GM12878 (cell line): ENCODE results near the gene MRPL34. TPM values are rescaled to one million over a fixed set of nuclear protein-coding genes. Genes with fewer than 3 reads are reported as not detected.

Source experiments
- ATAC-seq: fragments of 200-7000 bp; cut with Tn5 transposase; 3 replicates; pipeline ENCODE4 v1.9.1; 2020; ENCODE audit warnings: mild to moderate bottlenecking, moderate library complexity
- BruUV-seq: library from RNA; stranded (reverse); fragments of 400-500 nt; replicated peaks from 2 replicates; lab custom pipeline; 2021; lab: Mats Ljungman, UMichigan
- CTCF ChIA-PET: fragments of 300-600 bp; sonication (Branson Sonifier 250); formaldehyde crosslinking; extraction: SDS; loops from one replicate; lab custom pipeline; 2021; ENCODE audit warnings: inconsistent platforms; lab: Yijun Ruan, JAX
- POLR2A ChIA-PET: fragments of 350-600 bp; formaldehyde crosslinking; extraction: SDS; loops from one replicate; lab custom pipeline; 2021; ENCODE audit warnings: inconsistent platforms; lab: Charles Lee
- RAD21 ChIA-PET: fragments of 300-600 bp; sonication (Branson Sonifier 250); formaldehyde crosslinking; loops from one replicate; lab custom pipeline; 2023; ENCODE audit warnings: antibody characterized with exemption; ENCODE audit not compliant: unreplicated experiment; lab: Charles Lee
- SMC1A ChIA-PET: fragments of 300-600 bp; sonication (Branson Sonifier 250); formaldehyde crosslinking; loops from one replicate; lab custom pipeline; 2023; ENCODE audit not compliant: unreplicated experiment, uncharacterized antibody; lab: Charles Lee
- DNase-seq: peaks from one replicate; pipeline ENCODE4 v3.0.0-alpha.2; 2011; ENCODE audit warnings: low read depth, low spot score
- FAIRE-seq: peaks from 3 replicates; lab custom pipeline; 2011; peaks lifted over from hg19 to GRCh38; lab: Jason Lieb, UNC
- H2AFZ ChIP-seq: 2 replicates; pipeline ENCODE4 v1.6.0; 2011; ENCODE audit warnings: low read depth, low read length, control low read depth; ENCODE audit not compliant: control insufficient read depth
- H3K27ac ChIP-seq: 2 replicates; pipeline ENCODE4 v1.5.1; 2011; ENCODE audit warnings: control low read depth; ENCODE audit not compliant: control insufficient read depth, insufficient read depth
- H3K27me3 ChIP-seq, 2 experiments: replicated peaks in 1 of 2; 2 replicates each; pipeline versions ENCODE4 v1.6.0 to v1.6.1; 2011; ENCODE audit warnings: low read length in 1 of 2; ENCODE audit not compliant: control insufficient read depth in 2 of 2, insufficient read depth in 2 of 2
- H3K36me3 ChIP-seq, 2 experiments: 2 replicates each; pipeline ENCODE4 v1.5.1; 2011; ENCODE audit warnings: low read length in 1 of 2; ENCODE audit not compliant: control insufficient read depth in 2 of 2, insufficient read depth in 2 of 2
- H3K4me1 ChIP-seq: 2 replicates; pipeline ENCODE4 v1.6.1; 2011; ENCODE audit warnings: mild to moderate bottlenecking, low read length, moderate library complexity, mixed read lengths; ENCODE audit not compliant: control insufficient read depth, insufficient read depth
- H3K4me2 ChIP-seq: 2 replicates; pipeline ENCODE4 v1.6.0; 2011; ENCODE audit warnings: control low read depth; ENCODE audit not compliant: control insufficient read depth, insufficient read depth
- H3K4me3 ChIP-seq: fragments of 200-600 bp; sonication (generic); 2 replicates; pipeline ENCODE4 v1.5.1; 2016
- H3K79me2 ChIP-seq: 2 replicates; pipeline ENCODE4 v1.6.0; 2011; ENCODE audit warnings: low read length; ENCODE audit not compliant: control insufficient read depth, insufficient read depth
- H3K9ac ChIP-seq: 2 replicates; pipeline ENCODE4 v1.8.0; 2011; ENCODE audit warnings: low read length, control low read depth, mixed read lengths; ENCODE audit not compliant: control insufficient read depth, insufficient read depth
- H3K9me3 ChIP-seq: replicated peaks from 3 replicates; pipeline ENCODE4 v1.5.1; 2011; ENCODE audit warnings: mild to moderate bottlenecking, low read length; ENCODE audit not compliant: control insufficient read depth, insufficient read depth
- H4K20me1 ChIP-seq: 2 replicates; pipeline ENCODE4 v1.6.0; 2011; ENCODE audit not compliant: control insufficient read depth, insufficient read depth
- ATF7 ChIP-seq: fragments of 450-650 bp; IDR thresholded peaks from 2 replicates; pipeline ENCODE4 v1.6.1; 2016; ENCODE audit warnings: low read depth, mild to moderate bottlenecking
- CHD2 ChIP-seq: IDR thresholded peaks from 2 replicates; pipeline ENCODE4 v1.6.1; 2011; ENCODE audit warnings: low read depth, low read length, improper control_type of control experiment, borderline replicate concordance
- FOS ChIP-seq: IDR thresholded peaks from 3 replicates; pipeline ENCODE4 v1.6.1; 2011; ENCODE audit warnings: borderline replicate concordance; ENCODE audit not compliant: insufficient read length; ENCODE audit errors: extremely low read depth
- HDAC6 ChIP-seq: fragments of 200-600 bp; sonication (generic); IDR thresholded peaks from one replicate; pipeline ENCODE4 v1.8.0; 2017; ENCODE audit warnings: antibody characterized with exemption; ENCODE audit not compliant: unreplicated experiment
- NFYA ChIP-seq: IDR thresholded peaks from 2 replicates; pipeline ENCODE4 v1.6.1; 2011; ENCODE audit warnings: low read depth, mild to moderate bottlenecking, low read length, improper control_type of control experiment, borderline replicate concordance
- NFYB ChIP-seq: IDR thresholded peaks from 2 replicates; pipeline ENCODE4 v1.6.1; 2011; ENCODE audit warnings: low read depth, mild to moderate bottlenecking, low read length, improper control_type of control experiment, moderate library complexity; ENCODE audit not compliant: insufficient read depth
- NR2F1 ChIP-seq: fragments of 450-650 bp; conservative IDR thresholded peaks from 2 replicates; pipeline ENCODE4 v1.6.1; 2017; ENCODE audit warnings: mild to moderate bottlenecking
- PAX5 ChIP-seq: IDR thresholded peaks from 2 replicates; pipeline ENCODE4 v1.6.1; 2011; ENCODE audit warnings: low read depth, low read length, borderline replicate concordance
- PAX8 ChIP-seq: fragments of 450-650 bp; IDR thresholded peaks from 2 replicates; pipeline ENCODE4 v1.6.1; 2017; ENCODE audit warnings: mild to moderate bottlenecking, moderate library complexity
- RAD21 ChIP-seq: IDR thresholded peaks from 2 replicates; pipeline ENCODE4 v1.6.1; 2011; ENCODE audit warnings: mild to moderate bottlenecking, low read depth, low read length, moderate library complexity; ENCODE audit not compliant: insufficient read depth
- RAD51 ChIP-seq: fragments of 450-650 bp; IDR thresholded peaks from 2 replicates; pipeline ENCODE4 v1.6.1; 2016; ENCODE audit warnings: moderate library complexity, mild to moderate bottlenecking, inconsistent platforms
- RB1 ChIP-seq: fragments of 450-650 bp; formaldehyde crosslinking; IDR thresholded peaks from 2 replicates; pipeline ENCODE4 v1.6.1; 2017; ENCODE audit warnings: mild to moderate bottlenecking, borderline replicate concordance
- RUNX3 ChIP-seq: IDR thresholded peaks from 2 replicates; pipeline ENCODE4 v1.6.1; 2012; ENCODE audit warnings: low read length, inconsistent platforms
- SMC3 ChIP-seq: IDR thresholded peaks from 2 replicates; pipeline ENCODE4 v1.6.1; 2011; ENCODE audit warnings: low read length, improper control_type of control experiment, borderline replicate concordance
- SP1 ChIP-seq: IDR thresholded peaks from one replicate; pipeline ENCODE4 v1.6.1; 2011; ENCODE audit warnings: low read depth, low read length
- SPI1 ChIP-seq: IDR thresholded peaks from 2 replicates; pipeline ENCODE4 v1.6.1; 2011; ENCODE audit warnings: low read depth, mild to moderate bottlenecking, low read length, moderate library complexity, borderline replicate concordance; ENCODE audit not compliant: insufficient read depth
- YY1 ChIP-seq: IDR thresholded peaks from 2 replicates; pipeline ENCODE4 v1.6.1; 2011; ENCODE audit warnings: low read depth, mild to moderate bottlenecking, low read length
- ZNF24 ChIP-seq: fragments of 450-650 bp; IDR thresholded peaks from 2 replicates; pipeline ENCODE4 v1.6.1; 2017; ENCODE audit warnings: antibody characterized with exemption, mild to moderate bottlenecking
- ZNF384 ChIP-seq: IDR thresholded peaks from 2 replicates; pipeline ENCODE4 v1.6.1; 2012; ENCODE audit warnings: low read depth, mild to moderate bottlenecking, low read length, improper control_type of control experiment, borderline replicate concordance
- WGBS: methylation state at CpG from one replicate; pipeline ENCODE4 v1.1.6; 2016; ENCODE audit warnings: low lambda C conversion rate; ENCODE audit not compliant: insufficient replicate concordance, insufficient coverage; ENCODE audit errors: missing lambda C conversion rate; 5-methylcytosine and 5-hydroxymethylcytosine counted together
- in situ Hi-C: fragments of 300-500 bp; cut with MboI; formaldehyde crosslinking; loops from 9 replicates; pipeline ENCODE4 v1.14.3; 2018; ENCODE audit warnings: mixed read lengths
- intact Hi-C: fragments of 100-400 bp; cut with micrococcal nuclease; formaldehyde crosslinking; loops from one replicate; pipeline ENCODE4 v1.14.2; 2022; ENCODE audit not compliant: unreplicated experiment
- polyA plus RNA-seq, 11 experiments: library from polyadenylated mRNA; depleted of rRNA in 4 of 11; unstranded in 6 of 11; stranded (reverse) in 5 of 11; fragments of >200 nt; fragmentation: Nextera tagmentation in 4 of 11; fragmentation: Illumina TruSeq in 1 of 11; extraction: Ambion mirVana in 4 of 11; extraction: Trizol in 1 of 11; gene quantifications; 1 replicate in 1 of 11; 2 replicates in 10 of 11; pipeline versions ENCODE4 v1.2.1 to v1.2.3, GENCODE V29; 2011 to 2016; ENCODE audit warnings: inconsistent platforms in 2 of 11, missing spikeins in 2 of 11, low read depth in 1 of 11
- total RNA-seq, 4 experiments: library from RNA; depleted of rRNA in 3 of 4; stranded (reverse); fragments of >200 nt in 3 of 4; fragmentation: Illumina TruSeq in 1 of 4; extraction: Trizol in 1 of 4; gene quantifications; 2 replicates each; pipeline versions ENCODE4 v1.2.1 to v1.2.3, GENCODE V29; 2013 to 2021
- TF ChIP-seq, protein P1 (sequence below): IDR thresholded peaks from 2 replicates; pipeline ENCODE4 v1.6.1; 2012; ENCODE audit warnings: low read length, inconsistent platforms
- TF ChIP-seq, protein P2 (sequence below): fragments of 450-650 bp; IDR thresholded peaks from 2 replicates; pipeline ENCODE4 v1.6.1; 2018; ENCODE audit warnings: mild to moderate bottlenecking, low read depth, moderate library complexity; ENCODE audit not compliant: partially characterized antibody

The MRPL34 gene
- total and polyA plus RNA-seq, 10 of the 15 experiments (the other 5 are each of a cell fraction or from before 2014, with no cell fraction given) = 8.6 to 198 (median 78.6) TPM

DNA sequence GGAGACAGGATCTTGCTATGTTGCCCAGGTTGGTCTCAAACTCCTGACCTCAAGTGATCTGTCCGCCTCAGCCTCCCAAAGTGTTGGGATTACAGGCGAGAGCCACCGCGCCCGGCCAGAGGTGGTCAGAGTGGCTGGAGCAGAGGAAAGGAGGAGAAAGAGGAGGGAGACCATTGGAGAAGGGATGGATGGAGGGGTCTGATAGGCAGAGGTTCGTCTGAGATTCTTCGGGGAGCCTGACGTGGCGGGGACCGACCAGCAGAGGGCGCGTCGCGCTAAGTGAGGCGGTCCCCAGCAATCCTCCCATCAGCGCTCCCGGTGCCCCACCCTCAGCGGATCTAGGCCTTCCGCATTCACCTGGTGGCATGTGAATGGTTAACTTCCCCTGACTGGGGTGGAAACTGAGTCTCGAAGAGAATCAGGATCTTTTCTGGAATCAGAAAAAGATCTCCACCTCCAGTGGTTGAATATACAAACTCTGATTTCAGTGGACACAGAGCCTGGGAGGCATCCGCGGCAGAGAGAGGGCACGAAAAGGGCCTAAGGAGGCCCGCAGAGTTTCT lies 40.5 kb downstream of the MRPL34 start:
- intact Hi-C loops (loop anchor here (1.0 kb wide), 2 partner anchors 40 to 120 kb away; no protein-coding TSS in a partner anchor), in situ Hi-C loops (loop anchor here (5.0 kb wide), 2 partner anchors 41 to 121 kb away; no protein-coding TSS in a partner anchor)
- H3K4me3 ChIP-seq = no peak overlapping the region
- no peak for TF ChIP-seq NR2F1
- TF ChIP-seq NFYA = no peak
- TF ChIP-seq RB1 = no peak
- TF ChIP-seq, protein P1, sequence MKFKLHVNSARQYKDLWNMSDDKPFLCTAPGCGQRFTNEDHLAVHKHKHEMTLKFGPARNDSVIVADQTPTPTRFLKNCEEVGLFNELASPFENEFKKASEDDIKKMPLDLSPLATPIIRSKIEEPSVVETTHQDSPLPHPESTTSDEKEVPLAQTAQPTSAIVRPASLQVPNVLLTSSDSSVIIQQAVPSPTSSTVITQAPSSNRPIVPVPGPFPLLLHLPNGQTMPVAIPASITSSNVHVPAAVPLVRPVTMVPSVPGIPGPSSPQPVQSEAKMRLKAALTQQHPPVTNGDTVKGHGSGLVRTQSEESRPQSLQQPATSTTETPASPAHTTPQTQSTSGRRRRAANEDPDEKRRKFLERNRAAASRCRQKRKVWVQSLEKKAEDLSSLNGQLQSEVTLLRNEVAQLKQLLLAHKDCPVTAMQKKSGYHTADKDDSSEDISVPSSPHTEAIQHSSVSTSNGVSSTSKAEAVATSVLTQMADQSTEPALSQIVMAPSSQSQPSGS = no peak
- peak; percentile 79 for TF ChIP-seq YY1
- no peak for TF ChIP-seq ZNF24
- TF ChIP-seq PAX8 = no peak
- TF ChIP-seq FOS = no peak
- TF ChIP-seq SP1 = peak; percentile 33
- TF ChIP-seq ATF7 = no peak
- TF ChIP-seq RAD51 = no peak
- TF ChIP-seq NFYB = no peak
- TF ChIP-seq ZNF384 = no peak
- TF ChIP-seq SMC3 = peak; percentile 97
- TF ChIP-seq CHD2 = no peak
- TF ChIP-seq RAD21 = peak; percentile 79
- peak; percentile 11; the same call in 1 of the 2 replicates for TF ChIP-seq RUNX3
- TF ChIP-seq SPI1 = peak; percentile 51; the same call in 1 of the 2 replicates
- TF ChIP-seq HDAC6 = no peak
- no peak for TF ChIP-seq PAX5
- TF ChIP-seq, protein P2, sequence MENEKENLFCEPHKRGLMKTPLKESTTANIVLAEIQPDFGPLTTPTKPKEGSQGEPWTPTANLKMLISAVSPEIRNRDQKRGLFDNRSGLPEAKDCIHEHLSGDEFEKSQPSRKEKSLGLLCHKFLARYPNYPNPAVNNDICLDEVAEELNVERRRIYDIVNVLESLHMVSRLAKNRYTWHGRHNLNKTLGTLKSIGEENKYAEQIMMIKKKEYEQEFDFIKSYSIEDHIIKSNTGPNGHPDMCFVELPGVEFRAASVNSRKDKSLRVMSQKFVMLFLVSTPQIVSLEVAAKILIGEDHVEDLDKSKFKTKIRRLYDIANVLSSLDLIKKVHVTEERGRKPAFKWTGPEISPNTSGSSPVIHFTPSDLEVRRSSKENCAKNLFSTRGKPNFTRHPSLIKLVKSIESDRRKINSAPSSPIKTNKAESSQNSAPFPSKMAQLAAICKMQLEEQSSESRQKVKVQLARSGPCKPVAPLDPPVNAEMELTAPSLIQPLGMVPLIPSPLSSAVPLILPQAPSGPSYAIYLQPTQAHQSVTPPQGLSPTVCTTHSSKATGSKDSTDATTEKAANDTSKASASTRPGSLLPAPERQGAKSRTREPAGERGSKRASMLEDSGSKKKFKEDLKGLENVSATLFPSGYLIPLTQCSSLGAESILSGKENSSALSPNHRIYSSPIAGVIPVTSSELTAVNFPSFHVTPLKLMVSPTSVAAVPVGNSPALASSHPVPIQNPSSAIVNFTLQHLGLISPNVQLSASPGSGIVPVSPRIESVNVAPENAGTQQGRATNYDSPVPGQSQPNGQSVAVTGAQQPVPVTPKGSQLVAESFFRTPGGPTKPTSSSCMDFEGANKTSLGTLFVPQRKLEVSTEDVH = no peak

More for the DNA sequence above, 40.5 kb downstream of the MRPL34 start:
- Histone ChIP-seq H3K36me3 (no peaks in the 10 kb centered on the region), H3K27me3 (no peaks in the 10 kb centered on the region), H2AFZ (peak overlapping the region; percentile 75), H3K27ac (no peak overlapping the region), H3K9me3 (no peaks in the 10 kb centered on the region), H3K4me1 (peaks cover 19% of the 10 kb centered on the region), H3K4me2 (0 out of 2 replicates have a peak overlapping the region, but pooled peaks have one; percentile 25), H4K20me1 (no peaks in the 10 kb centered on the region), H3K79me2 (no peaks in the 10 kb centered on the region), H3K9ac (no peak overlapping the region)
- peak; percentile 42 for DNase-seq
- peak; percentile 97 for FAIRE-seq
- SMC1A ChIA-PET = interaction anchor here (0.9 to 6.6 kb wide), 2 partner anchors 25 to 41 kb away, joined by 4 to 69 read pairs; no protein-coding TSS in a partner anchor
- POLR2A ChIA-PET = interaction anchor here (0.7 kb wide), 1 partner anchor 37 kb away, joined by 5 read pairs; no protein-coding TSS in a partner anchor
- BruUV-seq = no TSS peak
- peak; percentile 99 for ATAC-seq
- RAD21 ChIA-PET = interaction anchor here (1.5 kb wide), 1 partner anchor 40 kb away, joined by 7 read pairs; no protein-coding TSS in a partner anchor
- CTCF ChIA-PET = interaction anchor here (0.7 to 9.2 kb wide), 10 partner anchors 8 to 79 kb away, joined by 3 to 170 read pairs (median 4); partner anchors contain the start of genes ANO8, BABAM1, CCDC194 and MVB12A
- WGBS = 15% methylated on average over 24 of the region's 24 CpGs
